Neural progenitor cell (in vitro differentiated cells): Measurements from ENCODE around the gene FAM221B.

Experiments used
- EZH2 ChIP-seq: fragments of 200-600 bp; sonication (generic); IDR thresholded peaks from 2 replicates; pipeline ENCODE4 v1.6.1; 2017; ENCODE audit warnings: antibody characterized with exemption, mild to moderate bottlenecking, moderate library complexity
- EZH2phosphoT487 ChIP-seq: fragments of 200-600 bp; sonication (generic); IDR thresholded peaks from 2 replicates; pipeline ENCODE4 v1.6.1; 2017; ENCODE audit warnings: antibody characterized with exemption
- TF ChIP-seq, protein P1 (sequence below): fragments of 200-600 bp; sonication (generic); IDR thresholded peaks from 2 replicates; pipeline ENCODE4 v1.5.1; 2017; ENCODE audit warnings: antibody characterized with exemption, mild to moderate bottlenecking

DNA sequence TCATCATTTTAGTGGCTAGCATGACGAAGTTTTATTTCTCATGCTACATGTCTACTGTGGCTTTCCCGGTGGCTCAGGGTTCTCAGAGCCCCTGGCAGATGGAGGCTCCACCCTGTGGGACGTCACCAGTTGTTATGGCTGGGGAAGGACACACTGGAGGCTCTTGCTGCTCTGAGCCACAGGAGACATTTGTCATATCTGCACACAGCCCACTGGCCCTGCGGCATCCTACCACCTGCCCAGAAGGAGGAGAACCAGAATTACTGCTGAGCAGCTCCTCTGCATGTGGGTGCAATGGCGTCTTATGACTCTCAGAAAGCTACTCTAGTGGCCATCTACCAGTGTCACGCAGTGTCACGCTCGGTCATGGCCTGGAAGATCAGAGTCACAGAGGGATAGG, 35.1 kb upstream of the FAM221B start:
- TF ChIP-seq, protein P1, sequence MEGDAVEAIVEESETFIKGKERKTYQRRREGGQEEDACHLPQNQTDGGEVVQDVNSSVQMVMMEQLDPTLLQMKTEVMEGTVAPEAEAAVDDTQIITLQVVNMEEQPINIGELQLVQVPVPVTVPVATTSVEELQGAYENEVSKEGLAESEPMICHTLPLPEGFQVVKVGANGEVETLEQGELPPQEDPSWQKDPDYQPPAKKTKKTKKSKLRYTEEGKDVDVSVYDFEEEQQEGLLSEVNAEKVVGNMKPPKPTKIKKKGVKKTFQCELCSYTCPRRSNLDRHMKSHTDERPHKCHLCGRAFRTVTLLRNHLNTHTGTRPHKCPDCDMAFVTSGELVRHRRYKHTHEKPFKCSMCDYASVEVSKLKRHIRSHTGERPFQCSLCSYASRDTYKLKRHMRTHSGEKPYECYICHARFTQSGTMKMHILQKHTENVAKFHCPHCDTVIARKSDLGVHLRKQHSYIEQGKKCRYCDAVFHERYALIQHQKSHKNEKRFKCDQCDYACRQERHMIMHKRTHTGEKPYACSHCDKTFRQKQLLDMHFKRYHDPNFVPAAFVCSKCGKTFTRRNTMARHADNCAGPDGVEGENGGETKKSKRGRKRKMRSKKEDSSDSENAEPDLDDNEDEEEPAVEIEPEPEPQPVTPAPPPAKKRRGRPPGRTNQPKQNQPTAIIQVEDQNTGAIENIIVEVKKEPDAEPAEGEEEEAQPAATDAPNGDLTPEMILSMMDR: no peak
- TF ChIP-seq EZH2 (no peak), EZH2phosphoT487 (no peak)
